HL-60 (cell line): ENCODE measurements around the gene NKX2-3.

ENCODE experiments used
- POLR2AphosphoS5 ChIP-seq: IDR thresholded peaks from 2 replicates; pipeline ENCODE4 v1.6.1; 2012; ENCODE audit warnings: low read depth
- REST ChIP-seq: IDR thresholded peaks from 2 replicates; pipeline ENCODE4 v1.6.1; 2012; ENCODE audit warnings: low read depth; ENCODE audit not compliant: insufficient replicate concordance
- TF ChIP-seq, protein P1 (sequence below): IDR thresholded peaks from one replicate; pipeline ENCODE4 v1.5.1; 2011; ENCODE audit warnings: low read length, control low read depth, inconsistent platforms; ENCODE audit not compliant: insufficient read depth

GRCh38 chr10:99536338-99537085, 3.8 kb downstream of the NKX2-3 start:
- TF ChIP-seq, protein P1, sequence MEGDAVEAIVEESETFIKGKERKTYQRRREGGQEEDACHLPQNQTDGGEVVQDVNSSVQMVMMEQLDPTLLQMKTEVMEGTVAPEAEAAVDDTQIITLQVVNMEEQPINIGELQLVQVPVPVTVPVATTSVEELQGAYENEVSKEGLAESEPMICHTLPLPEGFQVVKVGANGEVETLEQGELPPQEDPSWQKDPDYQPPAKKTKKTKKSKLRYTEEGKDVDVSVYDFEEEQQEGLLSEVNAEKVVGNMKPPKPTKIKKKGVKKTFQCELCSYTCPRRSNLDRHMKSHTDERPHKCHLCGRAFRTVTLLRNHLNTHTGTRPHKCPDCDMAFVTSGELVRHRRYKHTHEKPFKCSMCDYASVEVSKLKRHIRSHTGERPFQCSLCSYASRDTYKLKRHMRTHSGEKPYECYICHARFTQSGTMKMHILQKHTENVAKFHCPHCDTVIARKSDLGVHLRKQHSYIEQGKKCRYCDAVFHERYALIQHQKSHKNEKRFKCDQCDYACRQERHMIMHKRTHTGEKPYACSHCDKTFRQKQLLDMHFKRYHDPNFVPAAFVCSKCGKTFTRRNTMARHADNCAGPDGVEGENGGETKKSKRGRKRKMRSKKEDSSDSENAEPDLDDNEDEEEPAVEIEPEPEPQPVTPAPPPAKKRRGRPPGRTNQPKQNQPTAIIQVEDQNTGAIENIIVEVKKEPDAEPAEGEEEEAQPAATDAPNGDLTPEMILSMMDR, result no peak
- TF ChIP-seq POLR2AphosphoS5, result no peak
- TF ChIP-seq REST, result no peak
